Upper lobe of right lung (tissue), 1 donor: ENCODE measurements around the gene PKP1. TPM values are rescaled to one million over a fixed set of nuclear protein-coding genes. Genes with fewer than 3 reads are reported as not detected.
A peak's percentile ranks its signal among the peaks of the same experiment; 100 is the strongest.

ENCODE experiments used
- ATAC-seq: fragments of 200-7000 bp; cut with Tn5 transposase; one replicate; pipeline ENCODE4 v1.9.1; 2020; ENCODE audit warnings: mild to moderate bottlenecking, moderate library complexity
- DNase-seq: peaks from one replicate; pipeline ENCODE4 v3.0.0-alpha.2; 2020
- H3K27ac ChIP-seq: fragments of 200-600 bp; one replicate; pipeline ENCODE4 v1.8.0; 2022
- H3K27me3 ChIP-seq: fragments of 200-600 bp; one replicate; pipeline ENCODE4 v1.8.0; 2022; ENCODE audit warnings: mild to moderate bottlenecking
- H3K36me3 ChIP-seq: fragments of 200-600 bp; one replicate; pipeline ENCODE4 v1.8.0; 2022
- H3K4me1 ChIP-seq: fragments of 200-600 bp; one replicate; pipeline ENCODE4 v1.8.0; 2022
- H3K4me3 ChIP-seq: fragments of 200-600 bp; one replicate; pipeline ENCODE4 v1.8.0; 2022; ENCODE audit warnings: mild to moderate bottlenecking
- H3K9me3 ChIP-seq: fragments of 200-600 bp; one replicate; pipeline ENCODE4 v1.8.0; 2022
- CTCF ChIP-seq: fragments of 200-600 bp; IDR thresholded peaks from one replicate; pipeline ENCODE4 v1.8.0; 2022; ENCODE audit warnings: antibody characterized with exemption
- intact Hi-C: fragments of 100-400 bp; cut with DNase I; formaldehyde crosslinking; loops from one replicate; pipeline ENCODE4 v1.11.0; 2022
- total RNA-seq: library from RNA; stranded (reverse); fragmentation: NEBNext Ultra II Directional; extraction: Animal tissue kit (Norgen Biotek cat#: 25700); gene quantifications from one replicate; pipeline ENCODE4 v1.2.1, GENCODE V29; 2021
- donor health status: DM: no; HTN: yes; CAD: no; lungs with severe emphysema.

PKP1 gene
- total RNA-seq, 1 donor from 2014 or later = 0.69 TPM

GRCh38 chr1:201329286-201329685 lies 46.0 kb downstream of the PKP1 start:
- H3K27ac ChIP-seq = no peak overlapping the region
- peaks cover 9% of the 10 kb centered on the region for H3K4me1 ChIP-seq
- H3K4me3 ChIP-seq = no peak overlapping the region
- H3K36me3 ChIP-seq = no peaks in the 10 kb centered on the region
- no peaks in the 10 kb centered on the region for H3K9me3 ChIP-seq
- ATAC-seq (no peak), DNase-seq (peak; percentile 48)
- no peak for TF ChIP-seq CTCF
- intact Hi-C loops = no loop called here
- H3K27me3 ChIP-seq = no peaks in the 10 kb centered on the region

GRCh38 chr1:201329801-201330200 lies 46.5 kb downstream of the PKP1 start:
- ATAC-seq = peak; percentile 70
- no peak for TF ChIP-seq CTCF
- H3K27ac ChIP-seq = no peak overlapping the region

GRCh38 chr1:201330541-201330940 lies 47.2 kb downstream of the PKP1 start:
- no peak for TF ChIP-seq CTCF
- ATAC-seq = no peak
- Histone ChIP-seq H3K27ac (no peak overlapping the region), H3K36me3 (no peaks in the 10 kb centered on the region), H3K27me3 (no peaks in the 10 kb centered on the region), H3K4me3 (no peak overlapping the region), H3K4me1 (peaks cover 9% of the 10 kb centered on the region), H3K9me3 (no peaks in the 10 kb centered on the region)
- intact Hi-C loops = no loop called here
- DNase-seq = peak; percentile 42

More at GRCh38 chr1:201329801-201330200, 46.5 kb downstream of the PKP1 start:
- peak; percentile 70 for DNase-seq
- no peaks in the 10 kb centered on the region for H3K9me3 ChIP-seq
- no peaks in the 10 kb centered on the region for H3K27me3 ChIP-seq
- no peaks in the 10 kb centered on the region for H3K36me3 ChIP-seq
- intact Hi-C loops = no loop called here
- H3K4me1 ChIP-seq = peaks cover 9% of the 10 kb centered on the region
- no peak overlapping the region for H3K4me3 ChIP-seq

- peak; percentile 38 for DNase-seq
- no peak for TF ChIP-seq CTCF
- no peak overlapping the region for H3K4me3 ChIP-seq
- ATAC-seq = no peak
- H3K36me3 ChIP-seq = no peaks in the 10 kb centered on the region
- intact Hi-C loops = no loop called here
- H3K9me3 ChIP-seq = no peaks in the 10 kb centered on the region
- no peaks in the 10 kb centered on the region for H3K27me3 ChIP-seq
- no peak overlapping the region for H3K27ac ChIP-seq
- peaks cover 9% of the 10 kb centered on the region for H3K4me1 ChIP-seq
Observed at GRCh38 chr1:201331166-201331565, 47.9 kb downstream of the PKP1 start.

GRCh38 chr1:201332021-201332420 lies 48.7 kb downstream of the PKP1 start:
- H3K9me3 ChIP-seq = no peaks in the 10 kb centered on the region
- no peaks in the 10 kb centered on the region for H3K27me3 ChIP-seq
- TF ChIP-seq CTCF = no peak
- peaks cover 9% of the 10 kb centered on the region for H3K4me1 ChIP-seq
- H3K27ac ChIP-seq = no peak overlapping the region
- peak; percentile 30 for DNase-seq
- H3K4me3 ChIP-seq = no peak overlapping the region
- intact Hi-C loops = no loop called here
- no peak for ATAC-seq
- H3K36me3 ChIP-seq = no peaks in the 10 kb centered on the region
